AG04449 (cell line): ENCODE measurements around the gene PCDH15.

Source experiments
- CTCF ChIA-PET: fragments of 350-600 bp; formaldehyde crosslinking; extraction: SDS; loops from one replicate; lab custom pipeline; 2021; ENCODE audit warnings: antibody characterized with exemption; lab: Yijun Ruan, JAX
- POLR2A ChIA-PET: fragments of 400-600, 350-600 bp; formaldehyde crosslinking; extraction: SDS; loops from one replicate; lab custom pipeline; 2020; ENCODE audit warnings: antibody characterized with exemption, inconsistent platforms; lab: Yijun Ruan, JAX
- DNase-seq: peaks from one replicate; pipeline ENCODE4 v3.0.0-alpha.2; 2010; ENCODE audit warnings: low read depth, low spot score
- H3K4me3 ChIP-seq: 2 replicates; pipeline ENCODE4 v1.5.1; 2011; ENCODE audit warnings: low read depth, mild to moderate bottlenecking, control low read depth, low read length
- CTCF ChIP-seq: IDR thresholded peaks from one replicate; pipeline ENCODE4 v1.5.1; 2011; ENCODE audit warnings: mild to moderate bottlenecking, moderate library complexity, low read length, control low read depth, inconsistent platforms; ENCODE audit not compliant: insufficient read depth; ENCODE audit errors: missing control alignments

PCDH15 gene

GRCh38 chr10:54198051-54198450 lies 603.0 kb downstream of the PCDH15 start:
- ChIA-PET POLR2A (no interaction called here), CTCF (no interaction called here)
- TF ChIP-seq CTCF = no peak
- H3K4me3 ChIP-seq = no peak overlapping the region
- no peak for DNase-seq

- no peak overlapping the region for H3K4me3 ChIP-seq
- CTCF ChIA-PET = no interaction called here
- DNase-seq = no peak
- POLR2A ChIA-PET = no interaction called here
- TF ChIP-seq CTCF = no peak
Observed at GRCh38 chr10:54194806-54195205, 606.2 kb downstream of the PCDH15 start.

GRCh38 chr10:54159924-54160323 lies 641.1 kb downstream of the PCDH15 start:
- CTCF ChIA-PET = no interaction called here
- no peak overlapping the region for H3K4me3 ChIP-seq
- POLR2A ChIA-PET = no interaction called here
- no peak for TF ChIP-seq CTCF
- no peak for DNase-seq

DNA sequence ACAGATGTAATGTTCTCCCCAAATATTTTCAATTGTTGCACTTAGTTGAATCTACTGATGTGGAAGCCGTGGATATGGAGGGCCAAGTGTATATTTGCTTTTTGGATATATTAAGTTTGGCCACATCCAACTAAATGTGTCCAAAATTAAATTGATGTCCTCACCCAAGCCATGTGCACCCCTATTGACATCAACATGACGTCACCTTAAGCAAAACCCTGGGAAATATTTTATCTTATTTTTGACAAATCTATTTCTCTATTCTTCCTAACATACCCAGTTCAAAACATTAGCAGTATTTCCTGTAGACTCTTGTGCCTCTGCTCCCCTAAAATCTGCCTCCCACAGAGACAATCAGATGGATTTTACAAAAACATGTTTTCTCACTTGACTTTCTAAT lies 652.5 kb downstream of the PCDH15 start:
- ChIA-PET POLR2A (no interaction called here), CTCF (no interaction called here)
- TF ChIP-seq CTCF = no peak

GRCh38 chr10:54139819-54140428 lies 661.1 kb downstream of the PCDH15 start:
- H3K4me3 ChIP-seq = no peak overlapping the region
- CTCF ChIA-PET = no interaction called here
- DNase-seq = no peak
- TF ChIP-seq CTCF = no peak
- POLR2A ChIA-PET = no interaction called here

More for the DNA sequence above, 652.5 kb downstream of the PCDH15 start:
- H3K4me3 ChIP-seq = no peak overlapping the region
- DNase-seq = no peak

DNA sequence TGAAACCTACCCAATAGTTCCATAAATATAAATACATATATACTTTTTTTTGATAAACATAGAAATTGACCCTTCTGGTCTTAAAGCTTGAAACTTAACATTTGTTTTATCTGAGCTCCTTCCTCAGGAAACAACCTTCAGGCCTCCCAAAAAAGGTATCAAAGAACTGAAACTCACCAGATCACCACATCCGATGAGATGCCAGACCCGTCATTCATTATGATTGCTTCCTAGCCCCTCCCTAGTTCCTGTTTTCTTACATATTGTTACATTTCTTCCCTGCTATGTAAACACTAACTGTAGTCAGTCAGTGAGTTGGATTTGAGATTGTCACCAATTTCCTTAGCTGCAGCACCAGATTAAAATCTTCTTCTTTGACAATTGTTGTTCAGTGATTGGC lies 663.6 kb downstream of the PCDH15 start:
- no peak for DNase-seq
- ChIA-PET POLR2A (no interaction called here), CTCF (no interaction called here)
- H3K4me3 ChIP-seq = no peak overlapping the region
- TF ChIP-seq CTCF = no peak
